Naive B cell (primary cell): ENCODE data around the gene TRMT6. TPM values are rescaled to one million over a fixed set of nuclear protein-coding genes. Genes with fewer than 3 reads are reported as not detected.

Experiments used
- ATAC-seq, 2 donors: fragments of 150-1000 bp; cut with Tn5 transposase; 2 replicates each; pipeline ENCODE4 v1.10.0; 2021; ENCODE audit warnings: low read depth in 2 of 2, mild to moderate bottlenecking in 2 of 2, moderate library complexity in 2 of 2
- DNase-seq: peaks from one replicate; pipeline ENCODE4 v3.0.0; 2022
- H3K27ac Mint-ChIP-seq, 6 donors: one replicate each; pipeline ENCODE4 v1.8.0; 2020 to 2022; ENCODE audit warnings: mild to moderate bottlenecking in 6 of 6, mixed read lengths in 6 of 6, moderate library complexity in 5 of 6, inconsistent platforms in 2 of 6
- H3K27me3 Mint-ChIP-seq, 3 donors: one replicate each; pipeline ENCODE4 v1.8.0; 2021 to 2022; ENCODE audit warnings: mixed read lengths in 3 of 3, mild to moderate bottlenecking in 1 of 3
- H3K36me3 Mint-ChIP-seq, 2 donors: one replicate each; pipeline ENCODE4 v1.8.0; 2020 to 2022; ENCODE audit warnings: mixed read lengths in 2 of 2, inconsistent platforms in 1 of 2, mild to moderate bottlenecking in 1 of 2
- H3K4me1 Mint-ChIP-seq, 3 donors: one replicate each; pipeline ENCODE4 v1.8.0; 2020 to 2022; ENCODE audit warnings: mixed read lengths in 3 of 3, inconsistent platforms in 1 of 3, mild to moderate bottlenecking in 1 of 3, moderate library complexity in 1 of 3
- H3K4me3 Mint-ChIP-seq, 8 donors: one replicate each; pipeline ENCODE4 v1.8.0; 2020 to 2022; ENCODE audit warnings: mild to moderate bottlenecking in 8 of 8, mixed read lengths in 8 of 8, moderate library complexity in 8 of 8, inconsistent platforms in 2 of 8
- H3K9me3 Mint-ChIP-seq, 7 donors: one replicate each; pipeline ENCODE4 v1.8.0; 2020 to 2022; ENCODE audit warnings: mixed read lengths in 7 of 7, mild to moderate bottlenecking in 5 of 7, inconsistent platforms in 2 of 7, moderate library complexity in 1 of 7
- polyA plus RNA-seq, 6 donors: library from polyadenylated mRNA; unstranded; fragments of 300-500 nt; fragmentation: Illumina TruSeq; gene quantifications; one replicate each; pipeline ENCODE4 v1.2.3, GENCODE V29; 2021; ENCODE audit warnings: low read depth in 6 of 6

TRMT6 gene
- 10 to 100 TPM; 12.0 to 18.5 (median 12.9) TPM for polyA plus RNA-seq

GRCh38 chr20:5950271-5951031, at the start of gene TRMT6, which contains the start of gene MCM8:
Gene TRMT6, minus strand, starts transcription at chr20:5950533. Its CDS starts 128 bp downstream, at chr20:5950405.
Gene MCM8, plus strand, starts transcription at chr20:5950652. Its CDS starts 1,364 bp downstream, at chr20:5952016.
- H3K36me3 Mint-ChIP-seq: peaks cover under 1 to 10% of the 10 kb centered on the region in 2 donors
- H3K4me1 Mint-ChIP-seq: peaks cover 17 to 42% (median 29%) of the 10 kb centered on the region in 3 donors
- peak within 1 kb of the TSS; percentile 85 to 100 (median 96) for H3K4me3 Mint-ChIP-seq
- H3K27me3 Mint-ChIP-seq: no peaks in the 10 kb centered on the region
- peaks cover 0 to 1% (median 0%) of the 10 kb centered on the region in 7 donors for H3K9me3 Mint-ChIP-seq
- peak; percentile 97 for ATAC-seq
- H3K27ac Mint-ChIP-seq: peak within 1 kb of the TSS; percentile 88 to 99 (median 98)
- DNase-seq: peak; percentile 97

- ATAC-seq (no peak), DNase-seq (no peak)
- peak overlapping the region in 1 of 6 donors; percentile 54 for H3K27ac Mint-ChIP-seq
- no peaks in the 10 kb centered on the region for H3K9me3 Mint-ChIP-seq
- no peaks in the 10 kb centered on the region for H3K27me3 Mint-ChIP-seq
- H3K36me3 Mint-ChIP-seq: no peaks in the 10 kb centered on the region
- H3K4me1 Mint-ChIP-seq: peaks cover 7 to 19% (median 10%) of the 10 kb centered on the region in 3 donors
- H3K4me3 Mint-ChIP-seq: no peak overlapping the region
Observed at GRCh38 chr20:5999783-6000182, 49.5 kb upstream of the TRMT6 start.

GRCh38 chr20:5996765-5997164, 46.4 kb upstream of the TRMT6 start:
- H3K9me3 Mint-ChIP-seq: no peaks in the 10 kb centered on the region
- peak; percentile 98 for ATAC-seq
- H3K4me3 Mint-ChIP-seq: peak overlapping the region in 2 of 8 donors; percentile 8 to 49
- H3K36me3 Mint-ChIP-seq: no peaks in the 10 kb centered on the region
- H3K27me3 Mint-ChIP-seq: no peaks in the 10 kb centered on the region
- peaks cover 6 to 17% (median 7%) of the 10 kb centered on the region in 3 donors for H3K4me1 Mint-ChIP-seq
- peak overlapping the region in 3 of 6 donors; percentile 38 to 46 (median 43) for H3K27ac Mint-ChIP-seq
- DNase-seq: peak; percentile 40

GRCh38 chr20:5991623-5992441, 41.5 kb upstream of the TRMT6 start:
- Mint-ChIP-seq H3K27me3 (no peaks in the 10 kb centered on the region), H3K27ac (no peak overlapping the region), H3K9me3 (no peaks in the 10 kb centered on the region), H3K36me3 (peaks cover 6 to 13% of the 10 kb centered on the region in 2 donors), H3K4me3 (no peak overlapping the region), H3K4me1 (peaks cover 4 to 8% (median 4%) of the 10 kb centered on the region in 3 donors)
- ATAC-seq (no peak), DNase-seq (no peak)

- no peaks in the 10 kb centered on the region for H3K27me3 Mint-ChIP-seq
- H3K9me3 Mint-ChIP-seq: no peaks in the 10 kb centered on the region
- H3K4me3 Mint-ChIP-seq: no peak overlapping the region
- no peak for DNase-seq
- ATAC-seq: no peak
- peaks cover 0 to under 1% (median 0%) of the 10 kb centered on the region in 3 donors for H3K4me1 Mint-ChIP-seq
- peaks cover 6 to 13% of the 10 kb centered on the region in 2 donors for H3K36me3 Mint-ChIP-seq
- peak overlapping the region in 2 of 6 donors; percentile 9 to 39 for H3K27ac Mint-ChIP-seq
Observed at GRCh38 chr20:5990946-5991345, 40.6 kb upstream of the TRMT6 start.

- no peak overlapping the region for H3K27ac Mint-ChIP-seq
- no peaks in the 10 kb centered on the region for H3K27me3 Mint-ChIP-seq
- H3K36me3 Mint-ChIP-seq: peaks cover 6 to 13% of the 10 kb centered on the region in 2 donors
- DNase-seq: no peak
- H3K4me3 Mint-ChIP-seq: no peak overlapping the region
- H3K4me1 Mint-ChIP-seq: peaks cover 0 to 2% (median 0%) of the 10 kb centered on the region in 3 donors
- no peaks in the 10 kb centered on the region for H3K9me3 Mint-ChIP-seq
- ATAC-seq: no peak
Observed at GRCh38 chr20:5989539-5989938, 39.2 kb upstream of the TRMT6 start.

- no peak overlapping the region for H3K27ac Mint-ChIP-seq
- peaks cover 0 to 2% (median 0%) of the 10 kb centered on the region in 3 donors for H3K4me1 Mint-ChIP-seq
- no peak overlapping the region for H3K4me3 Mint-ChIP-seq
- no peaks in the 10 kb centered on the region for H3K9me3 Mint-ChIP-seq
- H3K36me3 Mint-ChIP-seq: peaks cover 6 to 17% of the 10 kb centered on the region in 2 donors
- ATAC-seq: no peak
- H3K27me3 Mint-ChIP-seq: no peaks in the 10 kb centered on the region
- no peak for DNase-seq
Observed at GRCh38 chr20:5987383-5987782, 37.0 kb upstream of the TRMT6 start.

- H3K36me3 Mint-ChIP-seq: peaks cover 17 to 28% of the 10 kb centered on the region in 2 donors
- H3K27ac Mint-ChIP-seq: no peak overlapping the region
- DNase-seq (no peak), ATAC-seq (no peak)
- H3K27me3 Mint-ChIP-seq: no peaks in the 10 kb centered on the region
- H3K9me3 Mint-ChIP-seq: no peaks in the 10 kb centered on the region
- H3K4me3 Mint-ChIP-seq: no peak overlapping the region
- peaks cover 0 to 1% (median 0%) of the 10 kb centered on the region in 3 donors for H3K4me1 Mint-ChIP-seq
Observed at GRCh38 chr20:5980720-5981538, 30.6 kb upstream of the TRMT6 start.

- H3K9me3 Mint-ChIP-seq: no peaks in the 10 kb centered on the region
- H3K36me3 Mint-ChIP-seq: peaks cover 17 to 28% of the 10 kb centered on the region in 2 donors
- ATAC-seq (no peak), DNase-seq (no peak)
- H3K27ac Mint-ChIP-seq: no peak overlapping the region
- H3K27me3 Mint-ChIP-seq: no peaks in the 10 kb centered on the region
- H3K4me3 Mint-ChIP-seq: no peak overlapping the region
- H3K4me1 Mint-ChIP-seq: no peaks in the 10 kb centered on the region
Observed at GRCh38 chr20:5979801-5980200, 29.5 kb upstream of the TRMT6 start.

GRCh38 chr20:5977975-5978374, 27.6 kb upstream of the TRMT6 start:
- peaks cover 15 to 28% of the 10 kb centered on the region in 2 donors for H3K36me3 Mint-ChIP-seq
- peak overlapping the region in 1 of 6 donors; percentile 22 for H3K27ac Mint-ChIP-seq
- no peak for ATAC-seq
- no peaks in the 10 kb centered on the region for H3K27me3 Mint-ChIP-seq
- no peaks in the 10 kb centered on the region for H3K9me3 Mint-ChIP-seq
- no peak overlapping the region for H3K4me3 Mint-ChIP-seq
- DNase-seq: no peak
- no peaks in the 10 kb centered on the region for H3K4me1 Mint-ChIP-seq

- no peaks in the 10 kb centered on the region for H3K4me1 Mint-ChIP-seq
- H3K36me3 Mint-ChIP-seq: peaks cover 12 to 28% of the 10 kb centered on the region in 2 donors
- H3K4me3 Mint-ChIP-seq: no peak overlapping the region
- H3K27me3 Mint-ChIP-seq: no peaks in the 10 kb centered on the region
- no peaks in the 10 kb centered on the region for H3K9me3 Mint-ChIP-seq
- no peak for DNase-seq
- no peak overlapping the region for H3K27ac Mint-ChIP-seq
- no peak for ATAC-seq
Observed at GRCh38 chr20:5977223-5977622, 26.9 kb upstream of the TRMT6 start.

- Mint-ChIP-seq H3K4me1 (no peaks in the 10 kb centered on the region), H3K36me3 (peaks cover 12 to 28% of the 10 kb centered on the region in 2 donors), H3K27ac (no peak overlapping the region), H3K4me3 (no peak overlapping the region), H3K27me3 (no peaks in the 10 kb centered on the region), H3K9me3 (no peaks in the 10 kb centered on the region)
- ATAC-seq (no peak), DNase-seq (no peak)
Observed at GRCh38 chr20:5975778-5976177, 25.4 kb upstream of the TRMT6 start.

- Mint-ChIP-seq H3K27ac (no peak overlapping the region), H3K4me1 (no peaks in the 10 kb centered on the region), H3K27me3 (no peaks in the 10 kb centered on the region), H3K4me3 (no peak overlapping the region), H3K36me3 (peaks cover 8 to 20% of the 10 kb centered on the region in 2 donors), H3K9me3 (no peaks in the 10 kb centered on the region)
- ATAC-seq (no peak), DNase-seq (no peak)
Observed at GRCh38 chr20:5974531-5974930, 24.2 kb upstream of the TRMT6 start.
